Breast epithelium (tissue), 3 donors: ENCODE measurements around the gene PGS1.

Experiments used
- CTCF ChIP-seq, 3 donors: fragments of 450-650 bp; IDR thresholded peaks; one replicate each; pipeline ENCODE4 v1.5.1; 2016 to 2017; ENCODE audit warnings: antibody characterized with exemption in 3 of 3, mild to moderate bottlenecking in 3 of 3, moderate library complexity in 3 of 3
- POLR2A ChIP-seq: fragments of 450-650 bp; IDR thresholded peaks from one replicate; pipeline ENCODE4 v1.6.1; 2016; ENCODE audit warnings: antibody characterized with exemption, mild to moderate bottlenecking, moderate library complexity
- POLR2AphosphoS5 ChIP-seq, 3 donors: sonication (generic); formaldehyde crosslinking; IDR thresholded peaks; one replicate each; pipeline ENCODE4 v1.6.1; 2017; ENCODE audit warnings: antibody characterized with exemption in 3 of 3

GRCh38 chr17:78409191-78409928 is 30.9 kb downstream of the PGS1 start:
- TF ChIP-seq CTCF (IDR thresholded peaks at IDR 0.05) (no peak), POLR2A (no peak), POLR2AphosphoS5 (IDR thresholded peaks at IDR 0.05) (no peak)
